Stimulated activated memory B cell treated with anti-CD40 and anti-IgM and Interleukin-4, amounts not matched to agents 10 μg/mL and 1 μg/mL and 100 μg/mL, for 72 hours (primary cell): ENCODE results near the gene CDH23.

Experiments
- ATAC-seq: fragments of 150-1000 bp; cut with Tn5 transposase; 2 replicates; pipeline ENCODE4 v1.10.0; 2021
- H3K27ac Mint-ChIP-seq: one replicate; pipeline ENCODE4 v1.8.0; 2022; ENCODE audit warnings: mild to moderate bottlenecking, mixed read lengths
- H3K27me3 Mint-ChIP-seq: one replicate; pipeline ENCODE4 v1.8.0; 2022; ENCODE audit warnings: mixed read lengths
- H3K36me3 Mint-ChIP-seq: one replicate; pipeline ENCODE4 v1.8.0; 2022; ENCODE audit warnings: mixed read lengths
- H3K4me1 Mint-ChIP-seq: one replicate; pipeline ENCODE4 v1.8.0; 2022; ENCODE audit warnings: mixed read lengths
- H3K4me3 Mint-ChIP-seq: one replicate; pipeline ENCODE4 v1.8.0; 2022; ENCODE audit warnings: mild to moderate bottlenecking, moderate library complexity, mixed read lengths
- H3K9me3 Mint-ChIP-seq: one replicate; pipeline ENCODE4 v1.8.0; 2022; ENCODE audit warnings: mixed read lengths

Gene CDH23

GRCh38 chr10:71362141-71362540, 34.6 kb upstream of the CDH23 start:
- no peaks in the 10 kb centered on the region for H3K27me3 Mint-ChIP-seq
- H3K4me1 Mint-ChIP-seq: peaks cover 30% of the 10 kb centered on the region
- ATAC-seq: no peak
- H3K9me3 Mint-ChIP-seq: no peaks in the 10 kb centered on the region
- peaks cover 29% of the 10 kb centered on the region for H3K36me3 Mint-ChIP-seq
- no peak overlapping the region for H3K4me3 Mint-ChIP-seq
- peak overlapping the region; percentile 50 for H3K27ac Mint-ChIP-seq

GRCh38 chr10:71363936-71364335, 32.8 kb upstream of the CDH23 start:
- H3K27me3 Mint-ChIP-seq: no peaks in the 10 kb centered on the region
- peaks cover 22% of the 10 kb centered on the region for H3K36me3 Mint-ChIP-seq
- no peak overlapping the region for H3K4me3 Mint-ChIP-seq
- ATAC-seq: no peak
- H3K9me3 Mint-ChIP-seq: no peaks in the 10 kb centered on the region
- peaks cover 20% of the 10 kb centered on the region for H3K4me1 Mint-ChIP-seq
- H3K27ac Mint-ChIP-seq: no peak overlapping the region

GRCh38 chr10:71365366-71365765, 31.4 kb upstream of the CDH23 start:
- H3K27ac Mint-ChIP-seq: no peak overlapping the region
- peaks cover 10% of the 10 kb centered on the region for H3K4me1 Mint-ChIP-seq
- ATAC-seq: no peak
- H3K4me3 Mint-ChIP-seq: no peak overlapping the region
- no peaks in the 10 kb centered on the region for H3K9me3 Mint-ChIP-seq
- H3K36me3 Mint-ChIP-seq: peaks cover 15% of the 10 kb centered on the region
- no peaks in the 10 kb centered on the region for H3K27me3 Mint-ChIP-seq

GRCh38 chr10:71366690-71367089, 30.0 kb upstream of the CDH23 start:
- H3K27ac Mint-ChIP-seq: no peak overlapping the region
- H3K4me1 Mint-ChIP-seq: peaks cover 18% of the 10 kb centered on the region
- no peak for ATAC-seq
- H3K27me3 Mint-ChIP-seq: no peaks in the 10 kb centered on the region
- H3K4me3 Mint-ChIP-seq: no peak overlapping the region
- no peaks in the 10 kb centered on the region for H3K9me3 Mint-ChIP-seq
- peaks cover 15% of the 10 kb centered on the region for H3K36me3 Mint-ChIP-seq

- Mint-ChIP-seq H3K27me3 (no peaks in the 10 kb centered on the region), H3K9me3 (no peaks in the 10 kb centered on the region), H3K27ac (no peak overlapping the region), H3K4me3 (no peak overlapping the region), H3K4me1 (peaks cover 24% of the 10 kb centered on the region), H3K36me3 (peaks cover 10% of the 10 kb centered on the region)
- no peak for ATAC-seq
Measured at GRCh38 chr10:71367271-71367670, 29.4 kb upstream of the CDH23 start.

- no peak for ATAC-seq
- no peak overlapping the region for H3K27ac Mint-ChIP-seq
- H3K4me3 Mint-ChIP-seq: no peak overlapping the region
- H3K36me3 Mint-ChIP-seq: peaks cover 5% of the 10 kb centered on the region
- H3K4me1 Mint-ChIP-seq: peaks cover 33% of the 10 kb centered on the region
- H3K27me3 Mint-ChIP-seq: no peaks in the 10 kb centered on the region
- H3K9me3 Mint-ChIP-seq: no peaks in the 10 kb centered on the region
Measured at GRCh38 chr10:71368176-71368575, 28.5 kb upstream of the CDH23 start.

GRCh38 chr10:71368643-71369042, 28.1 kb upstream of the CDH23 start:
- Mint-ChIP-seq H3K27ac (no peak overlapping the region), H3K4me3 (no peak overlapping the region), H3K9me3 (no peaks in the 10 kb centered on the region), H3K36me3 (peaks cover 5% of the 10 kb centered on the region), H3K27me3 (no peaks in the 10 kb centered on the region), H3K4me1 (peaks cover 37% of the 10 kb centered on the region)
- ATAC-seq: no peak

- Mint-ChIP-seq H3K4me3 (no peak overlapping the region), H3K27me3 (no peaks in the 10 kb centered on the region), H3K27ac (no peak overlapping the region), H3K36me3 (peaks cover 5% of the 10 kb centered on the region), H3K9me3 (no peaks in the 10 kb centered on the region), H3K4me1 (peaks cover 45% of the 10 kb centered on the region)
- no peak for ATAC-seq
Measured at GRCh38 chr10:71369602-71370001, 27.1 kb upstream of the CDH23 start.

GRCh38 chr10:71370031-71370430, 26.7 kb upstream of the CDH23 start:
- H3K27ac Mint-ChIP-seq: no peak overlapping the region
- no peaks in the 10 kb centered on the region for H3K27me3 Mint-ChIP-seq

GRCh38 chr10:71371750-71372166, 25.0 kb upstream of the CDH23 start:
- Mint-ChIP-seq H3K27me3 (no peaks in the 10 kb centered on the region), H3K27ac (peak overlapping the region; percentile 92), H3K4me3 (no peak overlapping the region), H3K4me1 (peaks cover 43% of the 10 kb centered on the region), H3K9me3 (no peaks in the 10 kb centered on the region), H3K36me3 (no peaks in the 10 kb centered on the region)
- ATAC-seq: peak; percentile 82

More at GRCh38 chr10:71370031-71370430, 26.7 kb upstream of the CDH23 start:
- H3K36me3 Mint-ChIP-seq: peaks cover 5% of the 10 kb centered on the region
- H3K9me3 Mint-ChIP-seq: no peaks in the 10 kb centered on the region
- no peak for ATAC-seq
- H3K4me1 Mint-ChIP-seq: peaks cover 45% of the 10 kb centered on the region
- H3K4me3 Mint-ChIP-seq: no peak overlapping the region

GRCh38 chr10:71372882-71373495, 23.7 kb upstream of the CDH23 start:
- peak overlapping the region; percentile 92 for H3K27ac Mint-ChIP-seq
- H3K4me3 Mint-ChIP-seq: no peak overlapping the region

GRCh38 chr10:71374481-71375233, 22.1 kb upstream of the CDH23 start:
- Mint-ChIP-seq H3K36me3 (no peaks in the 10 kb centered on the region), H3K9me3 (no peaks in the 10 kb centered on the region), H3K4me3 (no peak overlapping the region), H3K27me3 (no peaks in the 10 kb centered on the region), H3K27ac (peak overlapping the region; percentile 92), H3K4me1 (peaks cover 59% of the 10 kb centered on the region)
- no peak for ATAC-seq

More at GRCh38 chr10:71372882-71373495, 23.7 kb upstream of the CDH23 start:
- H3K4me1 Mint-ChIP-seq: peaks cover 43% of the 10 kb centered on the region
- H3K36me3 Mint-ChIP-seq: no peaks in the 10 kb centered on the region
- H3K27me3 Mint-ChIP-seq: no peaks in the 10 kb centered on the region
- peak; percentile 69 for ATAC-seq
- H3K9me3 Mint-ChIP-seq: no peaks in the 10 kb centered on the region

- H3K4me3 Mint-ChIP-seq: no peak overlapping the region
- H3K27me3 Mint-ChIP-seq: no peaks in the 10 kb centered on the region
- peaks cover 59% of the 10 kb centered on the region for H3K4me1 Mint-ChIP-seq
- H3K9me3 Mint-ChIP-seq: no peaks in the 10 kb centered on the region
- no peaks in the 10 kb centered on the region for H3K36me3 Mint-ChIP-seq
- ATAC-seq: no peak
- peak overlapping the region; percentile 70 for H3K27ac Mint-ChIP-seq
Measured at GRCh38 chr10:71375952-71376351, 20.8 kb upstream of the CDH23 start.

GRCh38 chr10:71378336-71379117, 18.2 kb upstream of the CDH23 start:
- Mint-ChIP-seq H3K27ac (peak overlapping the region; percentile 21), H3K4me3 (no peak overlapping the region)
- peak; percentile 42 for ATAC-seq

GRCh38 chr10:71379118-71379766, 17.5 kb upstream of the CDH23 start:
- Mint-ChIP-seq H3K27ac (peak overlapping the region; percentile 21), H3K9me3 (no peaks in the 10 kb centered on the region), H3K36me3 (no peaks in the 10 kb centered on the region), H3K27me3 (no peaks in the 10 kb centered on the region), H3K4me1 (peaks cover 26% of the 10 kb centered on the region), H3K4me3 (no peak overlapping the region)
- ATAC-seq: no peak

More at GRCh38 chr10:71378336-71379117, 18.2 kb upstream of the CDH23 start:
- Mint-ChIP-seq H3K9me3 (no peaks in the 10 kb centered on the region), H3K27me3 (no peaks in the 10 kb centered on the region), H3K36me3 (no peaks in the 10 kb centered on the region), H3K4me1 (peaks cover 33% of the 10 kb centered on the region)
